ENCODE measurements around the gene UHMK1. TPM values are rescaled to one million over a fixed set of nuclear protein-coding genes. Genes with fewer than 3 reads are reported as not detected.
"Not testable (repeated sequence)": the region's sequence is repeated elsewhere in the genome, so short reads cannot be mapped to it uniquely, and the experiment has no call there.

UHMK1 gene
- 37.6 and 38.6 TPM in 2 replicates for total RNA-seq

DNA sequence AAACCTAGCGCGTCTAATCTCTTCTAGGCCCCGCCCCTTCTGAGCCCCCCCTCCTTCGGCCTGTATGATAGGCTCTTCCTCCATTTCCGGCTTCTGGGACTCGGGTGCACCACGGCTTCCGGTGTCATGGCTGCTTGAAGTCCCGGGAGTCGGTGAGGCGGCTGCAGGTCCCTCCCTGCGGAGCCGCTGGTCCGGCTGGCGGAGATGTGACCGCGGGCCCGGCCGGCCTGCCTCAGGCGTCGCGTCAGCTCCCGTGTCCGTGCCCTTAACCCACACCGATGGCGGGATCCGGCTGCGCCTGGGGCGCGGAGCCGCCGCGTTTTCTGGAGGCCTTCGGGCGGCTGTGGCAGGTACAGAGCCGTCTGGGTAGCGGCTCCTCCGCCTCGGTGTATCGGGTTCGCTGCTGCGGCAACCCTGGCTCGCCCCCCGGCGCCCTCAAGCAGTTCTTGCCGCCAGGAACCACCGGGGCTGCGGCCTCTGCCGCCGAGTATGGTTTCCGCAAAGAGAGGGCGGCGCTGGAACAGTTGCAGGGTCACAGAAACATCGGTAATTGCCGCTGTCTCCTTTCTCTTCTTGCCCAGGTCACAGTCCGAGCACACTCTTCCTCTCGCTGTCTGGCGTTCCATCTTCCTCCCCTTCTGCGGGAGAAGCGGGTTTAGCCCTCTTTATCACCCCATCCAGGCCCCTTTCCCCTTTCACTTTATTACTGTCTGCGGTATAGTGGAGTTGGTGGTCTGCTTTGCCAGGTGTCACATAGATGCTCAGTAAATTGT lies at the start of gene UHMK1:
Gene UHMK1 (plus strand): TSS at position 96 of the 773 bp plus-strand sequence. CDS start 183 bp downstream, at position 279.
- DNase-seq (ENCODE audit: low read depth): peak; percentile 44
- H3K4me3 ChIP-seq (ENCODE audit: low read depth, low read length): peak within 1 kb of the TSS; percentile 98
- TF ChIP-seq, protein P1, sequence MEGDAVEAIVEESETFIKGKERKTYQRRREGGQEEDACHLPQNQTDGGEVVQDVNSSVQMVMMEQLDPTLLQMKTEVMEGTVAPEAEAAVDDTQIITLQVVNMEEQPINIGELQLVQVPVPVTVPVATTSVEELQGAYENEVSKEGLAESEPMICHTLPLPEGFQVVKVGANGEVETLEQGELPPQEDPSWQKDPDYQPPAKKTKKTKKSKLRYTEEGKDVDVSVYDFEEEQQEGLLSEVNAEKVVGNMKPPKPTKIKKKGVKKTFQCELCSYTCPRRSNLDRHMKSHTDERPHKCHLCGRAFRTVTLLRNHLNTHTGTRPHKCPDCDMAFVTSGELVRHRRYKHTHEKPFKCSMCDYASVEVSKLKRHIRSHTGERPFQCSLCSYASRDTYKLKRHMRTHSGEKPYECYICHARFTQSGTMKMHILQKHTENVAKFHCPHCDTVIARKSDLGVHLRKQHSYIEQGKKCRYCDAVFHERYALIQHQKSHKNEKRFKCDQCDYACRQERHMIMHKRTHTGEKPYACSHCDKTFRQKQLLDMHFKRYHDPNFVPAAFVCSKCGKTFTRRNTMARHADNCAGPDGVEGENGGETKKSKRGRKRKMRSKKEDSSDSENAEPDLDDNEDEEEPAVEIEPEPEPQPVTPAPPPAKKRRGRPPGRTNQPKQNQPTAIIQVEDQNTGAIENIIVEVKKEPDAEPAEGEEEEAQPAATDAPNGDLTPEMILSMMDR (conservative IDR thresholded peaks at IDR 0.05; ENCODE audit: low read depth, low read length): no peak

DNA sequence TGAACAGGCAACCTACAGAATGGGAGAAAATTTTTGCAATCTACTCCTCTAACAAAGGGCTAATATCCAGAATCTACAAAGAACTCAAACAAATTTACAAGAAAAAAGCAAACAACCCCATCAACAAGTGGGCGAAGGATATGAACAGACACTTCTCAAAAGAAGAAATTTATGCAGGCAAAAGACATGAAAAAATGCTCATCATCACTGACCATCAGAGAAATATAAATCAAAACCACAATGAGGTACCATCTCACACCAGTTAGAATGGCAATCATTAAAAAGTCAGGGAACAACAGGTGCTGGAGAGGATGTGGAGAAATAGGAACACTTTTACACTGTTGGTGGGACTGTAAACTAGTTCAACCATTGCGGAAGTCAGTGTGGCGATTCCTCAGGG lies 43.3 kb upstream of the UHMK1 start:
- not testable (repeated sequence) for H3K4me3 ChIP-seq (ENCODE audit: low read depth, low read length); DNase-seq (ENCODE audit: low read depth)

DNA sequence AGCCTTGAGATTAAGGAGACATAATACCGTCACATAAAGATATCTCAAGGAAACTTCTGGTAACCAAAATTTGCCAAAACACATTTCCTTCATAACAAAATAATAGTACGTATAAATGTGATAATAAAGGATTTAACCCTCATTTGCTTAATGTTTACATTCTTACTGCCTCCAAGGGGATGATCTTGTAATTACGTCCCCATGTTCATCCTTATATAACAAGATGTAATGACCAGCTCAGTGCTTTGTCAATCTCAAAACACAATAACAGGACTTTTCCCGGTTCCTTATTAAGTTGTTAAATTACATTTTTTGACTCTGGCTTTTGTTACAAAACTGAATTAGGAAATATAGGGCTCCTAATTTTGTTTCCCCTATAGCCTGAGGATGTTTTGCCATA lies 41.3 kb upstream of the UHMK1 start:
- TF ChIP-seq, protein P1 (conservative IDR thresholded peaks at IDR 0.05; ENCODE audit: low read depth, low read length): no peak
- no peak overlapping the region for H3K4me3 ChIP-seq (ENCODE audit: low read depth, low read length)
- DNase-seq (ENCODE audit: low read depth): no peak

DNA sequence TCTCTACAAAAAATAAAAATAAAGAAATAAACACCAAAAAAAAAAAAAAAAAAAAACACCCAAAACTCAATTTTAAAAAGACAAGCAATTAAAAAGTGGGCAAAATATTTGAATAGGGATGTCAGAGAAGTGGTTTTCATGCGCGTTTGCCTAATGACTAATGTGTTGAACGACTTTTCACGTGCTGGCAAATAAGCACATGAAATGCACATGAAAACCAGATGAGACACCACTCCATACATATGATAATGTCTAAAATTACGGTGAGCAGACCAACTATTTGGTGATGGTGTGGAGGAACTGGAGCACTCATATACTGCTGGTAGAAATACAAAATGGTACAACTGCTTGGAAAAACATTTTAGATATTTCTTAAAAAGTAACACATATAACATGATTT lies 39.4 kb upstream of the UHMK1 start:
- no peak for DNase-seq (ENCODE audit: low read depth)
- TF ChIP-seq, protein P1 (conservative IDR thresholded peaks at IDR 0.05; ENCODE audit: low read depth, low read length): no peak
- no peak overlapping the region for H3K4me3 ChIP-seq (ENCODE audit: low read depth, low read length)

- not testable (repeated sequence) for DNase-seq (ENCODE audit: low read depth); H3K4me3 ChIP-seq (ENCODE audit: low read depth, low read length)
These were observed 35.2 kb upstream of the UHMK1 start for GRCh38 chr1:162462425-162462824.

DNA sequence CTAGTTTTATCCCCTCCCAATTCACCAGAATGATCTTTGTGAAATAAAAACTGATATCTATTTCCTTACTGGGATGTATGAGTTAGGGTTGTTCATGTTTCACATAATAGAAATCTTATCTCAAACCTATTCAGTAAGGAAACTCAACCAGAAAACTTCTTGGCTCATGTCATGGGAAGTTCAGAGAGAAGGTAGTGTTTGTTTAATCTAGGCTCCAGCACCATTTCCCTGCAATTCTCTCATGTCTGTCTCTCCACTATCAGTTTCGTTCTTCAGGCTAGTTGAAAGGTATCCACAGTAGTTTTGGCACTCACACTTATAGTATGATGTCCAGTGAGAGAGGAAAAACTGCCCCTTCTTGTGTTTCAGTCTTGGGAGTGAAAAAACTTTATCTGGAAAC lies 34.6 kb upstream of the UHMK1 start:
- no peak overlapping the region for H3K4me3 ChIP-seq (ENCODE audit: low read depth, low read length)
- TF ChIP-seq, protein P1 (conservative IDR thresholded peaks at IDR 0.05; ENCODE audit: low read depth, low read length): no peak

DNA sequence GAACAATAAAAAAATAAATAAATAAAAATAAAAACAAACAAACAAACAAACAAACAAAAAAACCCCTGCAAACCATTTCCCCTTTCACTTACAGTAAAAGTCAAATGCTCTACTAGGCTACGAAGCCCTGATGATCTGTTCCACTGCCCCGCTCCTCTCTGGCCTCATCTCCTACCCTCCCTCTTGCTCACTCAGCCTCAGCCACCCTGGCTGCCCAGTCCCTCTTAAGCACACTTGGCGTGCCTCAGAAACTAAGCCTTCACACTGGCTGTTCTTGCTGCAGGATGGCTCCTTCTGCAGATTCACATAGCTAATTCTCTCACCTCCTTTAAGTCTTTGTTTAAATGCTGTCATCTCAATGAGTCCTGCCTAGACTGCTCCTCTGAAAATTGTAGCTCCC lies 30.8 kb upstream of the UHMK1 start:
- TF ChIP-seq, protein P1 (conservative IDR thresholded peaks at IDR 0.05; ENCODE audit: low read depth, low read length): no peak
- no peak for DNase-seq (ENCODE audit: low read depth)

More for the DNA sequence above, 34.6 kb upstream of the UHMK1 start:
- DNase-seq (ENCODE audit: low read depth): no peak

DNA sequence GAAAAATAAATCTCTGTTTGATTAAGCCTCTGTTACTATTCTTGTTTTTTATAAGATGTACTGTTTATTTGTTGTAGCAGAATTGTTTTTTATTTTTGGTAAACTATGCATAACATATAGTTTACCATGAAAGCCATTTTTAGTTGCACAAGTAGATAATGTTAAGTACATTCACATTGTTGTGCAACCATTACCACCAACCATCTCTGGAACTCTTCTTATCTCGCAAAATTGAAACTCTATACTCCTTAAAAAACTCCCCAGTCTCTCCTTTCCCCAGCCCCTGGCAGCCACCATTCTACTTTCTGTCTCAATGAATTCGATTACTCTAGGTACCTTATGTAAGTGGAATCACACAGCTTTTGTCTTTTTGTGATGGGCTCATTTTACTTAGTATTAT lies 27.4 kb upstream of the UHMK1 start:
- DNase-seq (ENCODE audit: low read depth): no peak
- no peak overlapping the region for H3K4me3 ChIP-seq (ENCODE audit: low read depth, low read length)
- TF ChIP-seq, protein P1 (conservative IDR thresholded peaks at IDR 0.05; ENCODE audit: low read depth, low read length): no peak

More for the DNA sequence above, 30.8 kb upstream of the UHMK1 start:
- H3K4me3 ChIP-seq (ENCODE audit: low read depth, low read length): no peak overlapping the region

Measured in epithelial cell of proximal tubule (primary cell).